ENCODE results near the gene EPHB6.

EPHB6 gene

GRCh38 chr7:142847353-142847752 lies 7.5 kb upstream of the EPHB6 start:
- ChIA-PET POLR2A (no interaction called here), CTCF (no interaction called here)
- 100% methylated on average over 1 of the region's 2 CpGs for WGBS (ENCODE audit: insufficient coverage)
- Histone ChIP-seq H3K27me3 (replicated peaks in 2 of 5; ENCODE audit: control insufficient read depth in 4 of 5, insufficient read depth in 5 of 5, low read length in 4 of 5) (no peaks in the 10 kb centered on the region), H3K9me3 (ENCODE audit: control extremely low read depth in 1 of 5, control insufficient read depth in 4 of 5, insufficient read depth in 2 of 5, low read depth in 1 of 5, low read length in 4 of 5) (no peaks in the 10 kb centered on the region), H3K27ac (ENCODE audit: insufficient read depth in 1 of 2, low read depth in 1 of 2, low read length in 2 of 2, poor library complexity in 1 of 2, severe bottlenecking in 2 of 2) (no peak overlapping the region), H3K36me3 (ENCODE audit: control insufficient read depth in 4 of 4, insufficient read depth in 4 of 4, low read length in 3 of 4) (no peaks in the 10 kb centered on the region), H3K4me1 (ENCODE audit: control extremely low read depth in 1 of 4, control insufficient read depth in 4 of 4, insufficient read depth in 4 of 4, low read length in 3 of 4) (no peaks in the 10 kb centered on the region), H3K4me3 (ENCODE audit: control insufficient read depth in 1 of 7, extremely low read depth in 1 of 7, insufficient read depth in 4 of 7, low read depth in 2 of 7, low read length in 6 of 7) (no peak overlapping the region)
- DNase-seq = no peak

- WGBS (ENCODE audit: insufficient coverage) = 100% methylated on average over 4 of the region's 4 CpGs
- Histone ChIP-seq H3K9me3 (ENCODE audit: control extremely low read depth in 1 of 5, control insufficient read depth in 4 of 5, insufficient read depth in 2 of 5, low read depth in 1 of 5, low read length in 4 of 5) (no peaks in the 10 kb centered on the region), H3K36me3 (ENCODE audit: control insufficient read depth in 4 of 4, insufficient read depth in 4 of 4, low read length in 3 of 4) (no peaks in the 10 kb centered on the region), H3K4me3 (ENCODE audit: control insufficient read depth in 1 of 7, extremely low read depth in 1 of 7, insufficient read depth in 4 of 7, low read depth in 2 of 7, low read length in 6 of 7) (no peak overlapping the region), H3K4me1 (ENCODE audit: control extremely low read depth in 1 of 4, control insufficient read depth in 4 of 4, insufficient read depth in 4 of 4, low read length in 3 of 4) (peaks cover 5 to 29% (median 17%) of the 10 kb centered on the region in 4 experiments), H3K27ac (ENCODE audit: insufficient read depth in 1 of 2, low read depth in 1 of 2, low read length in 2 of 2, poor library complexity in 1 of 2, severe bottlenecking in 2 of 2) (no peak overlapping the region), H3K27me3 (replicated peaks in 2 of 5; ENCODE audit: control insufficient read depth in 4 of 5, insufficient read depth in 5 of 5, low read length in 4 of 5) (no peaks in the 10 kb centered on the region)
- DNase-seq = no peak
- ChIA-PET CTCF (interaction anchor here (1.2 to 2.5 kb wide), 9 partner anchors 9 to 247 kb away, joined by 3 to 18 read pairs (median 5); no protein-coding TSS in a partner anchor), POLR2A (no interaction called here)
Measured at GRCh38 chr7:142851269-142851668, 3.6 kb upstream of the EPHB6 start.

GRCh38 chr7:142851919-142852318 lies 3.0 kb upstream of the EPHB6 start:
- H3K36me3 ChIP-seq (ENCODE audit: control insufficient read depth in 4 of 4, insufficient read depth in 4 of 4, low read length in 3 of 4) = no peaks in the 10 kb centered on the region
- no peak overlapping the region for H3K4me3 ChIP-seq (ENCODE audit: control insufficient read depth in 1 of 7, extremely low read depth in 1 of 7, insufficient read depth in 4 of 7, low read depth in 2 of 7, low read length in 6 of 7)
- ChIA-PET CTCF (interaction anchor here (1.2 to 2.5 kb wide), 10 partner anchors 9 to 248 kb away, joined by 3 to 18 read pairs (median 5); no protein-coding TSS in a partner anchor), POLR2A (no interaction called here)
- H3K4me1 ChIP-seq (ENCODE audit: control extremely low read depth in 1 of 4, control insufficient read depth in 4 of 4, insufficient read depth in 4 of 4, low read length in 3 of 4) = peaks cover 5 to 31% (median 18%) of the 10 kb centered on the region in 4 experiments
- H3K27me3 ChIP-seq (replicated peaks in 2 of 5; ENCODE audit: control insufficient read depth in 4 of 5, insufficient read depth in 5 of 5, low read length in 4 of 5) = no peaks in the 10 kb centered on the region
- H3K27ac ChIP-seq (ENCODE audit: insufficient read depth in 1 of 2, low read depth in 1 of 2, low read length in 2 of 2, poor library complexity in 1 of 2, severe bottlenecking in 2 of 2) = no peak overlapping the region
- H3K9me3 ChIP-seq (ENCODE audit: control extremely low read depth in 1 of 5, control insufficient read depth in 4 of 5, insufficient read depth in 2 of 5, low read depth in 1 of 5, low read length in 4 of 5) = no peaks in the 10 kb centered on the region
- peak in 1 of 3 donors; percentile 17 for DNase-seq

GRCh38 chr7:142853739-142854371 lies 1.0 kb upstream of the EPHB6 start:
- Histone ChIP-seq H3K36me3 (ENCODE audit: control insufficient read depth in 4 of 4, insufficient read depth in 4 of 4, low read length in 3 of 4) (no peaks in the 10 kb centered on the region), H3K27me3 (replicated peaks in 2 of 5; ENCODE audit: control insufficient read depth in 4 of 5, insufficient read depth in 5 of 5, low read length in 4 of 5) (no peaks in the 10 kb centered on the region), H3K9me3 (ENCODE audit: control extremely low read depth in 1 of 5, control insufficient read depth in 4 of 5, insufficient read depth in 2 of 5, low read depth in 1 of 5, low read length in 4 of 5) (no peaks in the 10 kb centered on the region), H3K4me3 (ENCODE audit: control insufficient read depth in 1 of 7, extremely low read depth in 1 of 7, insufficient read depth in 4 of 7, low read depth in 2 of 7, low read length in 6 of 7) (peak overlapping the region; percentile 77 to 96 (median 84)), H3K4me1 (ENCODE audit: control extremely low read depth in 1 of 4, control insufficient read depth in 4 of 4, insufficient read depth in 4 of 4, low read length in 3 of 4) (peaks cover 5 to 31% (median 18%) of the 10 kb centered on the region in 4 experiments), H3K27ac (ENCODE audit: insufficient read depth in 1 of 2, low read depth in 1 of 2, low read length in 2 of 2, poor library complexity in 1 of 2, severe bottlenecking in 2 of 2) (no peak overlapping the region)
- ChIA-PET CTCF (interaction anchor here (0.7 to 2.3 kb wide), 11 partner anchors 9 to 152 kb away, joined by 3 to 12 read pairs (median 4); no protein-coding TSS in a partner anchor), POLR2A (no interaction called here)
- DNase-seq = peak; percentile 84 to 94 (median 90)
- 0% methylated on average over 14 of the region's 23 CpGs for WGBS (ENCODE audit: insufficient coverage)

- Histone ChIP-seq H3K4me3 (ENCODE audit: control insufficient read depth in 1 of 7, extremely low read depth in 1 of 7, insufficient read depth in 4 of 7, low read depth in 2 of 7, low read length in 6 of 7) (peak overlapping the region; percentile 77 to 96 (median 84)), H3K9me3 (ENCODE audit: control extremely low read depth in 1 of 5, control insufficient read depth in 4 of 5, insufficient read depth in 2 of 5, low read depth in 1 of 5, low read length in 4 of 5) (no peaks in the 10 kb centered on the region), H3K27me3 (replicated peaks in 2 of 5; ENCODE audit: control insufficient read depth in 4 of 5, insufficient read depth in 5 of 5, low read length in 4 of 5) (no peaks in the 10 kb centered on the region), H3K36me3 (ENCODE audit: control insufficient read depth in 4 of 4, insufficient read depth in 4 of 4, low read length in 3 of 4) (no peaks in the 10 kb centered on the region), H3K4me1 (ENCODE audit: control extremely low read depth in 1 of 4, control insufficient read depth in 4 of 4, insufficient read depth in 4 of 4, low read length in 3 of 4) (peaks cover 5 to 33% (median 18%) of the 10 kb centered on the region in 4 experiments), H3K27ac (ENCODE audit: insufficient read depth in 1 of 2, low read depth in 1 of 2, low read length in 2 of 2, poor library complexity in 1 of 2, severe bottlenecking in 2 of 2) (no peak overlapping the region)
- POLR2A ChIA-PET = no interaction called here
- DNase-seq = peak in 1 of 3 donors; percentile 50
- CTCF ChIA-PET = interaction anchor here (0.8 to 2.3 kb wide), 12 partner anchors 9 to 224 kb away, joined by 3 to 12 read pairs (median 4); no protein-coding TSS in a partner anchor
- WGBS (ENCODE audit: insufficient coverage) = 12% methylated on average over 37 of the region's 43 CpGs
Measured at GRCh38 chr7:142855114-142855743, 353 bp downstream of the EPHB6 start.

- 83% methylated on average over 8 of the region's 12 CpGs for WGBS (ENCODE audit: insufficient coverage)
- Histone ChIP-seq H3K36me3 (ENCODE audit: control insufficient read depth in 4 of 4, insufficient read depth in 4 of 4, low read length in 3 of 4) (no peaks in the 10 kb centered on the region), H3K4me1 (ENCODE audit: control extremely low read depth in 1 of 4, control insufficient read depth in 4 of 4, insufficient read depth in 4 of 4, low read length in 3 of 4) (peaks cover 5 to 33% (median 18%) of the 10 kb centered on the region in 4 experiments), H3K27ac (ENCODE audit: insufficient read depth in 1 of 2, low read depth in 1 of 2, low read length in 2 of 2, poor library complexity in 1 of 2, severe bottlenecking in 2 of 2) (no peak overlapping the region), H3K27me3 (replicated peaks in 2 of 5; ENCODE audit: control insufficient read depth in 4 of 5, insufficient read depth in 5 of 5, low read length in 4 of 5) (no peaks in the 10 kb centered on the region), H3K9me3 (ENCODE audit: control extremely low read depth in 1 of 5, control insufficient read depth in 4 of 5, insufficient read depth in 2 of 5, low read depth in 1 of 5, low read length in 4 of 5) (no peaks in the 10 kb centered on the region), H3K4me3 (ENCODE audit: control insufficient read depth in 1 of 7, extremely low read depth in 1 of 7, insufficient read depth in 4 of 7, low read depth in 2 of 7, low read length in 6 of 7) (peak overlapping the region in 5 of 7 experiments; percentile 77 to 91 (median 84))
- no peak for DNase-seq
- ChIA-PET POLR2A (no interaction called here), CTCF (interaction anchor here (0.8 to 2.3 kb wide), 8 partner anchors 9 to 225 kb away, joined by 3 to 12 read pairs (median 4); no protein-coding TSS in a partner anchor)
Measured at GRCh38 chr7:142855756-142856564, 1.1 kb downstream of the EPHB6 start.

Data from common myeloid progenitor, CD34-positive (primary cell).